Measurements from ENCODE around the gene GRIK2.

GRIK2 gene

DNA sequence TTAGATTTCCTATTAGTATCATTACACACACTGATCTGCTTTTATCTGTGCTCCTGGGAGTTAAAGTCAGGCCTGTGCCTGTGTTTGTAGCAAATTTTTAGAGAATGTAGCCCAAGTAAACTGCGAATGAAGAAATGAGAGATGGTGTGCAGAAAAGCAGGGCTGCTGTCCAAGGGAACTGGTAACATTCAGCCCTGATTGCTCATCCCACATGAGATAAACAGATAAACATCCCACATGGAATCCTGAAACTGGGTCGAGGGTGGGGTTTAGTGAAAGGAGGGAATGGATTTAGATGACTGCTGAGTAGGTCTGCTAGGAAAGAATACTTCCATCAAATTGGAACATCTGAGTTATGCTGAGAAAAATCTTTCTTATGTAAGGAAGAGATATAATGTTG, 69.1 kb downstream of the GRIK2 start:
- no peak for DNase-seq

GRCh38 chr6:101465863-101466262, 72.4 kb downstream of the GRIK2 start:
- DNase-seq, result no peak

DNA sequence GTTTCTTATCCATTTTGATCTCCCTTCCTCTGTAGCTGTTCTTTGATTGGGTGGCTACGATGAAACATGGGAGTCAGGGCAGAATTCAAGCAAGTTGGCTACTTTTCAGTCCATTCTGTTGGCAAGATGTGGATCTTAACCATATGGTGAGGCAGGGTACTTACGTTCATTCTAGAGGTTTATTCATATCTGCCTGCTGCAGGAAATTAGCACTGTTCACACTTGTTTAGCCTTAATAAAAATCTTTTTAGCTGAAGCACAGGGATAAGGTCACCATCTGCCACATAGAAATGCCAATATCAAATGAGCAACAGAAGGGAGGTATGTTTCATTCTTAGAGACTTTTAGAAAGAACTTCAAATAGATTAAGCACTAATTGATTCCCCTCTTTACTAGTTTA, 83.9 kb downstream of the GRIK2 start:
- no peak for DNase-seq

- no peak for DNase-seq
Measured at GRCh38 chr6:101478891-101479290, 85.4 kb downstream of the GRIK2 start.

GRCh38 chr6:101482606-101483005, 89.1 kb downstream of the GRIK2 start:
- DNase-seq, result no peak

GRCh38 chr6:101484781-101485180, 91.3 kb downstream of the GRIK2 start:
- no peak for DNase-seq

DNA sequence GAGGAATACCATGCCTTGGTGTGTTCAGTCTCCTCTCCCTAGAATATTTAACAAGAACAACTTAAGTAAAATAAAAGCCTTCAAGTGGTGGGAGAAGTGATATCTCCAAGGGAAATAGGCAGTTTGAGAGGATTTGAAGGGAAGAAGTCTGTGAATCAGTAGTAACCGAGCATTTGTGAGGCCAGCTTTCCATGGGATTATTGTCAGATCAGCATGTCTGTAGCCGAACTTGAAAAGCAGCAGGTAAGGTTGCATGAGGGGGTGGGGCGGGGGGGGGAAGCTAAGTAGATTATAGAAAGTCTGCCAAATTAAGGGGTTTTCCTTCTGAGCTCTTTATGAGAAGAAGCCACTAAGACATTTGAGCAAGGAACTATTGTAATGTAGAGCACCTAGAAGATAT, 92.6 kb downstream of the GRIK2 start:
- no peak for DNase-seq

- no peak for DNase-seq
Measured at GRCh38 chr6:101486726-101487125, 93.2 kb downstream of the GRIK2 start.

GRCh38 chr6:101489456-101489855, 95.9 kb downstream of the GRIK2 start:
- no peak for DNase-seq

GRCh38 chr6:101490857-101491256, 97.3 kb downstream of the GRIK2 start:
- no peak for DNase-seq

DNA sequence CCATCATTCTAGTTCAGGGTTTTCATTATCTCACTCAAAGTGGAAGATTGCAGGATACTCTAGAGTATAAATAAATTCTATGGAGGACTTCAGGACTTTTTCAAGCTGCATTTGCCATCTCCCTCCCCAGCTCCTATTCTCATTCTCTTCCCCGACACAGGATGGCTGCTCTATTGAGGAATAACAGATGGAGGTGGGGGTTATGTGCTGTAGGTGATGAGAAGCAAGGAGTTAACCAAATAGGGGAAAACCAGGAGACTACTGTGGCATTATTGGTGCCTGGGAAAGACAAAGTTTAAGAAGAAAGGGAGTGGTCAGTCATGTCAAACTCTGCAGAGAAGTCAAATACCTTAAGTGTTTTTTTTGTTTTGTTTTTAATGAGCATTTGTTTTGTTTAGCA, 109.3 kb downstream of the GRIK2 start:
- no peak for DNase-seq

DNA sequence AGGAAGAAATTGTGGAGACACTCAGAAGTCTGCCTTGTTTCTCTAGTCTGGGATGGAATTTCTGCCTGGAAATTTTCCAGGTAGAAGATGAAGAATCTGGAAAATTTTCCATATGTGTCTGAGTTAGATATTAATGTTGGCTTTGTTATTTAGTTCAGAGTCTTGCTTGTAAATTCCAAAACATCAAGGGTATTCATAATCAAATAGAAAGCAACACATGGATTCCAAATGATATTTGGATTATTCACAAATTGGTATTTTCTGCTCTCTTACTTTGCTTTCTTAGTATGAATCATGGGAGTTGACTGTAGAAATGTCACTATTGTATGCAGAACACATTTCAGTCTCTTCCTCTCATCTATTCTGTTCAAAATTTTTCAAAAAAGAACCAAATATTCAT, 116.0 kb downstream of the GRIK2 start:
- DNase-seq, result no peak

GRCh38 chr6:101513181-101513580, 119.7 kb downstream of the GRIK2 start:
- no peak for DNase-seq

- DNase-seq, result no peak
Measured at GRCh38 chr6:101516578-101516977, 123.1 kb downstream of the GRIK2 start.

- DNase-seq, result no peak
Measured at GRCh38 chr6:101517632-101518031, 124.1 kb downstream of the GRIK2 start.

DNA sequence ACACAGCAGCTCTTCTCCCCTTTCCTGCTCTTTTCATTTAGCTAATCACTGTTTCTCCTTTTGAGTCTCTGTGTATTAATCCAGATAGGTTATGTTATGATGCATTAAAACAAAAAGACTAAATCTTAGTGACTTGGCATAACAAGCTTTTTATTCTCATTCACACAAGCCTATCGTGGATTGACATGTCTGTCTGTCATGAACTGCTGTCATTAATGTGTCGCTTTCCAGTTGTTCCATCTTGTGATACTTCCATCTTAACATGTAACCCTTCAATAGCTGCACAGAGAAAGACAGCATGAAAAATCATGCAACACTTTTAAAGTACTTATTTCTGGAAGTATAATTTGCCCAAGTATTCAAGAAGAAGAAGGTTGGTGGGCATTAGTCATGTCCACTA, 128.7 kb downstream of the GRIK2 start:
- no peak for DNase-seq

DNA sequence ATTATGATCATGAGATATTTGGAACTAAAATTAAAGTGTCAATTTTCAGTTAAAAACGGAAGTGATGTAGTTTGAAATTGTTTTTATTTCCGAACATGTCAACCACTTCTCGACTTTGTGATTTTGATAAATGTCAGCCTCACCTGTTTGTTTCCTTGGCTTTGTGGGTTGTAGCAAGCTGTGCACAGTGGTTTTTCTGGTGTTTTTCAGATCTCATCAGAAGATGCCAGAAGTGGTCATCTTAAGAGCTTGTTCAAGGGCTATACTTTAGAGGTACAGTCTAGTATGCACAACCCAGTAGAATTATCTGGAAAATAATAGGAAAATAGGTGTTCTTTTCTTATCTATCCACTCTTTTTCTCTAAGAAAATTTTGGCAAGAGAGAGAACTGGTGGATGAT, 134.0 kb downstream of the GRIK2 start:
- no peak for DNase-seq

DNA sequence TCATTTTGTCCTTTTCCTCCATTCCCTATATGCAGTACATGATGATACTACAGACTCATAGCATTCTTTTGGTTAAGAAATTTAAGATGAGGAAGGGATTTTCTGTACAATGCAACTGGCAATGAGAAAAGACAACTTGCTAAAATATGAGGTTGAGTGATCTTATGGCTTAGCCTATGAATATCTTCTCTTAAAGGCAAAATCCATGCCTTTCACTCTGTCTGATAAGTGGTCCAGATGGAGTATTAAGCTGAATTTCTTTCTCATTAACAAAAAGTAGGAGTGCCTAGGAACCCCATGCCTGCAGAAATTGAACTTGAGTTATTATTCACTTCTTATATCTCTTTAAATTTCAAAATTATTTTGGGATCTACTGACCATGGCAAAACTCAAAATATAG, 135.3 kb downstream of the GRIK2 start:
- no peak for DNase-seq

- no peak for DNase-seq
Measured at GRCh38 chr6:101531538-101531937, 138.0 kb downstream of the GRIK2 start.

DNA sequence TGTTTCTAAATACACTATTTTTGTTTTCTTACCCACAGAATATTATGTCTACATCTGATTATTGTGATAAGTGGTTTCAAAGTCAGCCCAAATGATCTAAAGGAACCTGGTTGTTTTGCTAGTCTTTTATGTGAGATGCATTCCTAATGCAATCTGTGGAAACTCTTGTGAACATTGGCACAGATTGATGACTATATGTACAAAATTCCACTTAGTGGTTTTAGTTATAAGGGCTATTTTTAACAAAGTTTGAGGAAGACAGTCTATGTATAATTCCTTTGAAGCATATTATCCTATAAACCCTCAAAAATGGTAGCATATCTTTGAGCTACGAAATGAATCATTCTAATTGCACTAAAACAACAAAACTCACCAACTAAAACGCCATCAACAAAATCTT, 140.9 kb downstream of the GRIK2 start:
- DNase-seq, result no peak

- no peak for DNase-seq
Measured at GRCh38 chr6:101534821-101535220, 141.3 kb downstream of the GRIK2 start.

GRCh38 chr6:101537753-101538316, 144.3 kb downstream of the GRIK2 start:
- DNase-seq, result no peak

GRCh38 chr6:101539510-101540245, 146.2 kb downstream of the GRIK2 start:
- DNase-seq, result no peak

- no peak for DNase-seq
Measured at GRCh38 chr6:101541894-101542293, 148.4 kb downstream of the GRIK2 start.

DNA sequence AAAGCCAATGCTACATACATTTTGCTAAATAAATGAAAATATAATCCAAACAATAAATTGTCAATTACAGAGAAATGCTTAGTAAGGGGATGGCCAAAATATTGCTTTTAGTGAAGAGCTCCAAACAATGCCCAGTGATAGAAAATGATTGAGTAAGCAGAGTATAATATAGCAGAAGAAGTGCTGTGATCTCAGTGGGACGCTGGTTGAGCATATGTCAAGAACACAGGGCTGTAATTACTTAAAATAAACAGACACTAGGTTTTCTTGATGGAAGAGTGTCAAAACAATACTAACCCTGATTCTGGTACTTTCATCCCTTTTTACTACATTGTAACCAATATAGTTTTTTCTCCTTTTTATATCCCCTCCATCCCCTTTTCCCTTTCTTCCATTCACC, 150.3 kb downstream of the GRIK2 start:
- DNase-seq, result no peak
